GM18868 (cell line): ENCODE data around the gene PFDN2.

ENCODE experiments used
- ATAC-seq: cut with Tn5 transposase; IDR thresholded peaks from one replicate; pipeline ENCODE4 v1.9.1; 2021; ENCODE audit warnings: mild to moderate bottlenecking, moderate library complexity; ENCODE audit not compliant: unreplicated experiment

Gene PFDN2

GRCh38 chr1:161117759-161118581, at the start of gene PFDN2, which contains the start of gene NIT1:
Gene PFDN2, minus strand, starts transcription at chr1:161118037. Its CDS starts 11 bp downstream, at chr1:161118026.
Gene NIT1, plus strand, starts transcription at chr1:161118105. Its CDS starts 72 bp downstream, at chr1:161118177.
- ATAC-seq = peak; percentile 81

DNA sequence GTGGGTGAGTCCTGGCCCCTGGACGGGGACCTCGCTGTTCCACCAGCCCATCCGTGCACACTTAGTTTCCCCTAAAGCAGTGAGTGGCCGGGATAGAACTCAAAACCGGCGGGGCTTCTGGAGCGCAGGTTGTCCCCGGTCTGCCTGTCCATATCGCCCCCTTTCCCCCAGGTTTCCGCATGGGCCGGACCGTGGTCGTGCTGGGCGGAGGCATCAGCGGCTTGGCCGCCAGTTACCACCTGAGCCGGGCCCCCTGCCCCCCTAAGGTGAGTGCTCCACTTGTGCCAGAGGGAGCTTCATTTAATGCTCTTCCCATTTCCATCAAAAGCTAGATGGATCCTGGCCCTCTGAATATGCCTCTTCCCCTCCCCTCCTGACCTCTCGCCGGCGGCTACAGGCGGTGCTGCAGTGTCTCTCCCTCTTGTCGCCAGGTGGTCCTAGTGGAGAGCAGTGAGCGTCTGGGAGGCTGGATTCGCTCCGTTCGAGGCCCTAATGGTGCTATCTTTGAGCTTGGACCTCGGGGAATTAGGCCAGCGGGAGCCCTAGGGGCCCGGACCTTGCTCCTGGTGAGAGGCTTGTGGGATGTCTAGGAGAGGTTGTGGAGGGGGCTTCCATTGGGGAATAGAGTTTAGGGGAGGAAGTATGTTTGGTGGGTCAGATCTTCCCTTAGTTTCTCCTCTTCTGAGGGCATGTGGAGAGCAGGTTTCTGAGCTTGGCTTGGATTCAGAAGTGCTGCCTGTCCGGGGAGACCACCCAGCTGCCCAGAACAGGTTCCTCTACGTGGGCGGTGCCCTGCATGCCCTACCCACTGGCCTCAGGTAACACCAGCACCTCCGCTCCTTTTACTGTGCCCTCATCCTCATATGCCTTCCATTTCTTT, 49.1 kb upstream of the PFDN2 start:
- ATAC-seq = no peak

DNA sequence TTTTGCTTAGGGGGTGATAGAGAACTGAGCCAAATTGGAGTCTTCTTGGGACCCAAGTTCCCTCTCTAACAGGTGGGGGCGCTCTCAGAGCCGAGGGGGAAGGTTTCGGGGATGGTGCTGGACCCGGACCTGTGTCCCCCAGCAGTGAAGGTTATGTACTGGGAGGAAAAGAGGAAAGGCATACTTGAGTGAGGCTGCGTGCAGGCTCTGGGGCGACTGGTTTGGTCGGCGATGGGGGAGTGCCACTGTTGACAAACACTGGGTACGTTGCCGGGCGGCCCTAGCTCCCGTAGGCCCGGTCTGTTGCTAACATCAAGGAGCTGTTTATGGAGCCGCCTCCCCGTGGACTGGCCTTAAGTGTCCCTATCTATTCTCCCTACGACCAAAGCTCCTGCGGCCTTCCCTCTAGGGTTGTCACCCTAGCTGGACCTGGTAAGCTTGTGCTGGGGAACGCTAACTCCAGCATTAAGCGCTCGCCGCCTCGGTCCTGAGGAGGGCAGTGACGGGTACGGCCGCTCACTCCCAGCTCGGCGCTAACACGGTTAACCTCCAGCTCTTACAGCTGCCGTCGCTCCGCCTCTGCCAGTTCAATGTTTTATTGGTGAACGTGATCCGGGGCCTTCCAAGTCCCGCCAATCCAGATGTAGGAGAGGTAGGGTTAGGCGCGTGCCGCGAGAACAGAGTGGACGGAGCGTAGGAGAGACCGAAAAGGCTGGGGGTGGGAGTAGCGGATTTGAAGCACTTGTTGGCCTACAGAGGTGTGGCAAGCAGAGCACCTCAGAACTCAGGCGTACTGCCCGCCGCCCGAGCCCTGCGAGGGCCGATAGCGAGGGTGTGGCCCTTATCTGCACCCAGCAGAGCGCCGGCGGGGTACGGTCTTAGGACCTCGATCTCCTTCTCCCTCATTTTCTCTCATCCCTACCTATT, 48.2 kb upstream of the PFDN2 start, which contains the start of gene PPOX:
Gene PPOX (plus strand): TSS at position 685 of the 927 bp plus-strand sequence. CDS start 422 bp downstream, outside the sequence.
- peak; percentile 95 for ATAC-seq

- ATAC-seq = no peak
Measured at GRCh38 chr1:161164901-161165610, 47.2 kb upstream of the PFDN2 start.

DNA sequence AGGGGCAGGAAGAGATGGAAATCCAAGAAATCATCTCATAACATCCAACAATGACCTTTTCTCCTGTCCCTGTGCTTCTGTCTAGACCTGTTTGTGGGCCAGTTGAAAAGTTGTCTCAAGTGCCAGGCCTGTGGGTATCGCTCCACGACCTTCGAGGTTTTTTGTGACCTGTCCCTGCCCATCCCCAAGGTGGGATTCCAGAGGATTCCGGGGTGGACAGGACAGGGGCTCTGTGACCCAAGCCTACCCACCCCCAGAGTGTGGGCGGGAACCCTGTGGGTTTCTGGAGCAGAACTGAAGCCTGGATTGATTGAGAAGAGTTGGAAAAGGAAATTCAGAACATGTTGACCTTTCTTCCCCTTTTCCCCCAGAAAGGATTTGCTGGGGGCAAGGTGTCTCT, 46.0 kb upstream of the PFDN2 start:
- ATAC-seq = no peak

DNA sequence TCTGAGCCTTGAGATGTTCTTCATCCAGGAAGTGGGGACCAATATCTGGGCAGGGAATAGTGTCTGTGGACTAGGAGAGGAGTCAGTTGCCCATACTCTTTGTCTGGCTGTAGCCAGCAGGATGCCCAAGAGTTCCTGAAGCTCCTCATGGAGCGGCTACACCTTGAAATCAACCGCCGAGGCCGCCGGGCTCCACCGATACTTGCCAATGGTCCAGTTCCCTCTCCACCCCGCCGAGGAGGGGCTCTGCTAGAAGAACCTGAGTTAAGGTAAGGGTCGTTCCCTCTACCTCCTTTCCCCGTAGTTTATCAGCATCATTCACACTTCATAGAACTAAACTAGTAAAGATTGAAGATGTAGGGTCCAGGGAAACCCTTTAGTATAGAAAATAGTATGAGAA, 45.0 kb upstream of the PFDN2 start:
- ATAC-seq = no peak

DNA sequence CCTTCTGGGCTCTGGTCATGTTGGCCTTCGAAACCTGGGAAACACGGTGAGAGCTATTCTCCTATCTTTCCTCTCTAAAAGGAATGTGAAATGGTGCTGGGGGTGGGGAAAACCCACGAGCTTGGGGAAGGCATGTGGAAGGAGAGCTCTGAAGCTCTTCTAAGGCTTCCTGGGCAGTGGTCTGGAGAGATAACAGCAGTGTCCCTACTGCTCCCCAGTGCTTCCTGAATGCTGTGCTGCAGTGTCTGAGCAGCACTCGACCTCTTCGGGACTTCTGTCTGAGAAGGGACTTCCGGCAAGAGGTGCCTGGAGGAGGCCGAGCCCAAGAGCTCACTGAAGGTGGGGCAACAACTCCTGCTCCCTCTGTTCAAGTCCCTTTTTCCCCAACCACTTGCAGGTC, 44.2 kb upstream of the PFDN2 start:
- ATAC-seq = no peak

DNA sequence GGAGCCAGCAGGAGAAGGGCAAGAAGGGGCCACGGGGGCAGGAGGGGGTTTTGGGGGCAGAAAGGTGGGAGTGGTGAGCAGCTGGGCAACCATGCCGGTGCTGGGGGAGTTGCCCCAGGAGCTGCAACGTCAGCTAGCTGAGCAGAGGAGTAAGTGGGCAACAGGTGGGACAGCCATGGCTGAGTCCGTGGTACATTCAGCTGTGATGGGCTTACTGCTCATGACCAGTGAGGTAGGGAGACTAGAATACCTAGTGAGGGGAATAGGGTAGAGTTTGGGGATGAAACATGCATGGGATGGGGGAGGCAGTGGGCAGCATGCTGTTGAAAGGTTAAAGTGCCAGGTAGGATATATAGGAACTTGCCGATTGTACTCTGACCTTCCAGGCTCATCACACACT, 43.8 kb upstream of the PFDN2 start:
- no peak for ATAC-seq

GRCh38 chr1:161160671-161161145, 42.9 kb upstream of the PFDN2 start:
- ATAC-seq = no peak

DNA sequence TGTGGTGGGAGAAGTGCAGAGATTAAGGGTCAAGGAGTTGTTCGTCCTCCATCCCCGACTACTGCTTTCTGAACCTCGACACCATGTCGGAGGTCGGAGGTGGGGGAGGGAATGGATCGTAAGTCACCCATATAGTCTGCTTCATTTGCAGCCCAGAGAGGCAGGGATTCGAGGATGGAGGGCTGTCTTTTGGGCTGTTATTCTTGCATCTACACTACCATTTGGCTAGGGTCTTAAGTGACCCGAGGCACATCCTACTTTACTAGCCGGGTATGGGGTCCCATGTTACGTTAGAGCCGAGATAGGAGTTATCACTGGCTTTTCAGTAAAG, 42.0 kb upstream of the PFDN2 start:
- no peak for ATAC-seq

GRCh38 chr1:161159087-161159912, 41.5 kb upstream of the PFDN2 start, which contains the start of gene USP21:
Gene USP21, plus strand, starts transcription at chr1:161159500. Its CDS starts 1,141 bp downstream, at chr1:161160641.
- peak; percentile 90 for ATAC-seq

DNA sequence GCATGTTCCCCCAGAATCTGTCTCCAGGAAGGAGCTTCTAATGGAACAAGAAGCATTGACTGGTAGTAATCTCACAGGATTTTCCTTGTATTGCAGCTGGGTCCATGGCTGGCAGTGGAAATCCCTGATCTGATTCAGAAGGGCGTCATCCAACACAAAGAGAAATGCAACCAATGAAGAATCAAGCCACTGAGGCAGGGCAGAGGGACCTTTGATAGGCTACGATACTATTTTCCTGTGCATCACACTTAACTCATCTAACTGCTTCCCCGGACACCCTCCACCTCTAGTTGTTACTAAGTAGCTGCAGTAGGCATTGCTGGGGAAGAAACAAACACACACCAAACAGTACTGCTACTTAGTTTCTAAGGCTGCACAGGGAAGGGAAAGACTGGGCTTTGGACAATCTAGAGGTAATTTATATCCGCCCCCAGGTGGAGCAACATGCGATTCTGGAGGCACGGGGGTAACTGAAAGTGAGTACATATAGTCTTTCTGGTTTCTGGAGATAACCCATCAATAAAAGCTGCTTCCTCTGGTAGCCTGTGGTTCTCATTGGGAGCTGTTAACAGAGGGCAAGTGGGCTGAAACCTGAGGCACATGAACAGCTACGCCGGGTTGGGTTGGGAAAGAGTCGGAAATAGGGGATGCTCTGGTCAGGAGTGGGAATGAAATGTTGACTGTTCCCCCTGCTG, 40.6 kb upstream of the PFDN2 start:
- no peak for ATAC-seq

- ATAC-seq = no peak
Measured at GRCh38 chr1:161157867-161158266, 40.0 kb upstream of the PFDN2 start.

- ATAC-seq = peak; percentile 93
Measured at GRCh38 chr1:161153682-161154337, 36.0 kb upstream of the PFDN2 start, which contains the start of gene UFC1. Gene UFC1, plus strand, starts transcription at chr1:161153978. Its CDS starts 20 bp downstream, at chr1:161153998.

DNA sequence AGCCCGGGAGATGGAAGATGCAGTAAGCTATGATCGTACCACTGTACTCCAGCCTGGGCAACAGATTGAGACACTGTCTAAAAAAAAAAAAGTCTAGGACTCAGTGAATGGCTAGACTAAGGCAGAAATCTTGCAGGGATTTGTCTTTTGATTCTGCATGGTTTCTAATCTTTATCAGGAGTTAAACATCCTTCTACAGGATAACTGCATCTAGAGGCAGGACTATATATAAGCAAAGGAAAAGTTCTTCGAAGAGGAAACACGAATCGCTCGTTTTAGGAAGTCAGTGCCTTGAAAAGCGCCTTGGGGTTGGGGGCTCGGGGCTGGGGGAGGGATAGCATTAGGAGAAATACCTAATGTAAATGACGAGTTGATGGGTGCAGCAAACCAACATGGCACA, 35.3 kb upstream of the PFDN2 start:
- ATAC-seq = peak; percentile 8

DNA sequence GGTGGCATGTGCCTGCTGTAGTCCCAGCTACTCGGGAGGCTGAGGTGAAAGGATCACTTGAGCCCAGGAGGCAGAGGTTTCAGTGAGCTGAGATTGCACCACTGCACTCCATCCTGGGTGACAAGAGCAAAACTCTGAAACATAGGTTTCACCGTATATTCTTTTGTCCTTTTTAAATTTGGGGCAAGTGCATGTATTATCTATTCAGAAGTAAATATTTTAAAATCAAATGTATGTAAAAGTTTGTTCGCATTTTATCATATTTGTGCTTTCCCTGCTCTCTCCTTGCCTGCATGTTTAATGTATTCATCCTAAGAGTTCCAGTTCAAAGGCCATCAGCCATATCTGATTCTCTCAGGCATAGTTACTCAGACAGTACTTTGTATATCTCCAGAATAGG, 28.0 kb upstream of the PFDN2 start:
- no peak for ATAC-seq

GRCh38 chr1:161140755-161141400, 23.0 kb upstream of the PFDN2 start:
- no peak for ATAC-seq
